K562 (cell line): ENCODE measurements around the gene FAM32A. TPM values are rescaled to one million over a fixed set of nuclear protein-coding genes. Genes with fewer than 3 reads are reported as not detected.

ENCODE experiments used
- ATAC-seq: fragments of 200-7000 bp; cut with Tn5 transposase; 3 replicates; pipeline ENCODE4 v1.9.1; 2020; ENCODE audit warnings: moderate library complexity
- BruUV-seq: library from RNA; stranded (reverse); fragments of 400-500 nt; replicated peaks from 2 replicates; lab custom pipeline; 2021; lab: Mats Ljungman, UMichigan
- CTCF ChIA-PET: fragments of 300-600 bp; formaldehyde crosslinking; extraction: SDS; loops from one replicate; lab custom pipeline; 2021; ENCODE audit warnings: low intra/inter-chr PET ratio; lab: Yijun Ruan, JAX
- POLR2A ChIA-PET: fragments of 300-600, 350-650 bp; sonication (Branson Sonifier 250); formaldehyde crosslinking; extraction: SDS; loops from one replicate; lab custom pipeline; 2021; ENCODE audit warnings: antibody characterized with exemption, inconsistent platforms; lab: Yijun Ruan, JAX
- DNase-seq, 4 experiments: peaks; one replicate each; pipeline versions ENCODE4 v3.0.0 to v3.0.0-alpha.2; 2011 to 2018; ENCODE audit warnings: low spot score in 3 of 4, mixed read lengths in 3 of 4; ENCODE audit errors: extremely low read depth in 1 of 4
- FAIRE-seq: peaks from 2 replicates; lab custom pipeline; 2011; peaks lifted over from hg19 to GRCh38; lab: Jason Lieb, UNC
- H2AFZ ChIP-seq: 2 replicates; pipeline ENCODE4 v1.6.0; 2011; ENCODE audit warnings: low read depth, low read length, control low read depth, inconsistent platforms
- H3K27ac ChIP-seq: fragments of 200-600 bp; 3 replicates; pipeline ENCODE4 v1.8.0; 2011; ENCODE audit warnings: low read depth, mild to moderate bottlenecking, control low read depth, inconsistent platforms, low read length, moderate library complexity, mixed read lengths; ENCODE audit errors: extremely low read depth
- H3K27me3 ChIP-seq, 2 experiments: fragments of 300-600 bp in 1 of 2; 2 replicates in 1 of 2; 3 replicates in 1 of 2; pipeline versions ENCODE4 v1.6.0 to v1.8.0; 2011; ENCODE audit warnings: inconsistent platforms in 2 of 2, low read length in 2 of 2, mild to moderate bottlenecking in 1 of 2, mixed read lengths in 1 of 2, moderate library complexity in 1 of 2; ENCODE audit not compliant: control insufficient read depth in 2 of 2, insufficient read depth in 2 of 2
- H3K36me3 ChIP-seq: fragments of 300-600 bp; 3 replicates; pipeline ENCODE4 v1.8.0; 2011; ENCODE audit warnings: mild to moderate bottlenecking, low read length, inconsistent platforms; ENCODE audit not compliant: control insufficient read depth, insufficient read depth
- H3K4me1 ChIP-seq, 2 experiments: fragments of 200-600 bp in 1 of 2; replicated peaks in 1 of 2; 2 replicates in 1 of 2; 3 replicates in 1 of 2; pipeline versions ENCODE4 v1.5.1 to v1.8.0; 2011; ENCODE audit warnings: inconsistent platforms in 2 of 2, low read length in 2 of 2, mild to moderate bottlenecking in 1 of 2, mixed read lengths in 1 of 2, moderate library complexity in 1 of 2; ENCODE audit not compliant: control insufficient read depth in 2 of 2, insufficient read depth in 2 of 2
- H3K4me2 ChIP-seq: 2 replicates; pipeline ENCODE4 v1.6.1; 2011; ENCODE audit warnings: low read length, control low read depth, inconsistent platforms, mixed read lengths; ENCODE audit not compliant: insufficient read depth
- H3K4me3 ChIP-seq: fragments of 200-600 bp; sonication (generic), shearing (Covaris generic); 2 replicates; pipeline ENCODE4 v1.5.1; 2016; ENCODE audit warnings: control low read depth, inconsistent platforms
- H3K79me2 ChIP-seq: fragments of 200-600 bp; 3 replicates; pipeline ENCODE4 v1.8.0; 2011; ENCODE audit warnings: low read length, inconsistent platforms; ENCODE audit not compliant: control insufficient read depth, insufficient read depth
- H3K9ac ChIP-seq, 2 experiments: 2 replicates each; pipeline versions ENCODE4 v1.6.0 to v1.6.1; 2011; ENCODE audit warnings: low read depth in 2 of 2, low read length in 2 of 2, control low read depth in 1 of 2, inconsistent platforms in 1 of 2, mild to moderate bottlenecking in 1 of 2, mixed read lengths in 1 of 2; ENCODE audit not compliant: insufficient read depth in 1 of 2
- H3K9me1 ChIP-seq: one replicate; pipeline ENCODE4 v1.6.0; 2011; ENCODE audit warnings: inconsistent platforms, mild to moderate bottlenecking, low read length, moderate library complexity; ENCODE audit not compliant: control insufficient read depth, insufficient read depth
- H3K9me3 ChIP-seq: replicated peaks from 2 replicates; pipeline ENCODE4 v1.5.1; 2011; ENCODE audit warnings: low read depth, low read length, inconsistent platforms; ENCODE audit not compliant: control insufficient read depth, insufficient read depth
- H4K20me1 ChIP-seq: replicated peaks from 2 replicates; pipeline ENCODE4 v1.6.1; 2011; ENCODE audit warnings: low read length, inconsistent platforms, mixed read lengths; ENCODE audit not compliant: control insufficient read depth, insufficient read depth
- BCOR ChIP-seq: fragments of 450-650 bp; IDR thresholded peaks from 2 replicates; pipeline ENCODE4 v1.6.1; 2016
- E2F4 ChIP-seq: sonication (generic); formaldehyde crosslinking; IDR thresholded peaks from 2 replicates; pipeline ENCODE4 v1.8.0; 2022; ENCODE audit warnings: mild to moderate bottlenecking, low read depth, missing genetic modification reagents
- FOXJ2 ChIP-seq: fragments of 200-800 bp; sonication (Bioruptor generic); IDR thresholded peaks from 2 replicates; pipeline ENCODE4 v1.6.1; 2016; ENCODE audit warnings: missing genetic modification characterization, missing compliant biosample characterization
- HNRNPUL1 ChIP-seq: fragments of 200-400 bp; formaldehyde crosslinking; IDR thresholded peaks from 2 replicates; pipeline ENCODE4 v1.6.1; 2017; ENCODE audit warnings: low read length
- KLF6 ChIP-seq: fragments of 250-450 bp; sonication (Bioruptor Pico); IDR thresholded peaks from 2 replicates; pipeline ENCODE4 v1.4.0; 2020; ENCODE audit warnings: mild to moderate bottlenecking, moderate library complexity, borderline replicate concordance
- PHF8 ChIP-seq: fragments of 200-600 bp; sonication (generic); IDR thresholded peaks from 2 replicates; pipeline ENCODE4 v1.6.1; 2012; ENCODE audit warnings: mixed run types, mild to moderate bottlenecking, inconsistent platforms, low read length, moderate library complexity, borderline replicate concordance
- POLR3A ChIP-seq: IDR thresholded peaks from 2 replicates; pipeline ENCODE4 v1.6.1; 2011; ENCODE audit warnings: borderline replicate concordance, mild to moderate bottlenecking, moderate library complexity; ENCODE audit not compliant: insufficient read length, insufficient read depth; ENCODE audit errors: extremely low read depth
- RBM25 ChIP-seq: fragments of 200-400 bp; formaldehyde crosslinking; IDR thresholded peaks from 2 replicates; pipeline ENCODE4 v1.6.1; 2018; ENCODE audit warnings: low read length, low read depth, moderate library complexity; ENCODE audit not compliant: severe bottlenecking
- SPI1 ChIP-seq: IDR thresholded peaks from 2 replicates; pipeline ENCODE4 v1.6.1; 2011; ENCODE audit warnings: low read depth, low read length, control low read depth, borderline replicate concordance
- TRIM24 ChIP-seq, 2 experiments: fragments of 450-650 bp; IDR thresholded peaks; 2 replicates each; pipeline ENCODE4 v1.6.1; 2016
- ZEB2 ChIP-seq: fragments of 450-650 bp; IDR thresholded peaks from 2 replicates; pipeline ENCODE4 v1.6.1; 2016
- ZNF121 ChIP-seq: sonication (generic); formaldehyde crosslinking; conservative IDR thresholded peaks from 2 replicates; pipeline ENCODE4 v1.8.0; 2022; ENCODE audit warnings: missing genetic modification reagents
- WGBS: fragments of 100-300 bp; shearing (Covaris generic); methylation state at CpG from one replicate; pipeline ENCODE4 v1.1.6; 2016; ENCODE audit warnings: low coverage, mixed read lengths; ENCODE audit not compliant: insufficient coverage; ENCODE audit errors: missing lambda C conversion rate; 5-methylcytosine and 5-hydroxymethylcytosine counted together
- in situ Hi-C: fragments of 300-500 bp; cut with MboI; formaldehyde crosslinking; loops from 4 replicates; pipeline ENCODE4 v1.15.0; 2018; ENCODE audit warnings: inconsistent platforms, mixed read lengths
- intact Hi-C: fragments of 100-400 bp; cut with micrococcal nuclease; formaldehyde crosslinking; loops from 2 replicates; pipeline ENCODE4 v1.14.2; 2022
- polyA plus RNA-seq, 8 experiments: library from polyadenylated mRNA; depleted of rRNA in 4 of 8; stranded (reverse) in 5 of 8; unstranded in 3 of 8; fragments of >200 nt; fragmentation: Nextera tagmentation in 2 of 8; fragmentation: Illumina TruSeq in 1 of 8; extraction: Ambion mirVana in 2 of 8; extraction: Trizol in 1 of 8; gene quantifications; 2 replicates each; pipeline versions ENCODE4 v1.2.1 to v1.2.3, GENCODE V29; 2011 to 2014; ENCODE audit warnings: inconsistent platforms in 1 of 8, missing spikeins in 1 of 8
- total RNA-seq, 7 experiments: library from RNA; depleted of rRNA in 6 of 7; stranded (reverse); fragments of >200 nt in 6 of 7; fragmentation: Illumina TruSeq in 2 of 7; extraction: Trizol in 2 of 7; gene quantifications; 2 replicates each; pipeline versions ENCODE4 v1.2.1 to v1.2.3, GENCODE V29; 2011 to 2021; ENCODE audit warnings: low replicate concordance in 1 of 7

Gene FAM32A
- total and polyA plus RNA-seq, 9 of the 15 experiments (the other 6 are each of a cell fraction or from before 2014, with no cell fraction given): 30.7 to 96.7 (median 73.7) TPM

- no peaks in the 10 kb centered on the region for H3K9me3 ChIP-seq
- H3K36me3 ChIP-seq: no peaks in the 10 kb centered on the region
- no peak overlapping the region for H3K4me3 ChIP-seq
- H3K4me1 ChIP-seq: peaks cover 0 to 15% of the 10 kb centered on the region in 2 experiments; a peak in 2 of 5 replicates
- peak; percentile 66 for TF ChIP-seq BCOR
- TF ChIP-seq TRIM24 (IDR thresholded peaks at IDR 0.05): peak in 1 of 2 experiments; percentile 32; a peak in 1 of 4 replicates
- TF ChIP-seq FOXJ2 (tag): no peak
- no peak for TF ChIP-seq HNRNPUL1
- TF ChIP-seq ZNF121 (CRISPR knock-in tag): peak; percentile 96
- TF ChIP-seq KLF6 (CRISPR knock-in tag): no peak
- peak; percentile 88 for TF ChIP-seq RBM25
- TF ChIP-seq E2F4: no peak
- TF ChIP-seq PHF8: no peak
- TF ChIP-seq SPI1: peak; percentile 86
- TF ChIP-seq ZEB2: no peak
- TF ChIP-seq POLR3A: no peak
- CTCF ChIA-PET: no interaction called here
- no peaks in the 10 kb centered on the region for H3K79me2 ChIP-seq
- intact Hi-C loops: no loop called here
- in situ Hi-C loops: no loop called here
- H3K27me3 ChIP-seq: no peaks in the 10 kb centered on the region; a peak in 1 of 5 replicates
- no peak for FAIRE-seq
- no peak overlapping the region for H2AFZ ChIP-seq
- no peaks in the 10 kb centered on the region for H4K20me1 ChIP-seq
- H3K27ac ChIP-seq: no peak overlapping the region
- no peak overlapping the region for H3K9ac ChIP-seq
- no peaks in the 10 kb centered on the region for H3K9me1 ChIP-seq
- 60% methylated on average over 8 of the region's 9 CpGs for WGBS
- no peak for DNase-seq
- no peak overlapping the region for H3K4me2 ChIP-seq
- no peak for ATAC-seq
- POLR2A ChIA-PET: interaction anchor here (0.7 to 1.2 kb wide), 2 partner anchors 13 to 1030 kb away, joined by 4 to 5 read pairs; no protein-coding TSS in a partner anchor
- no TSS peak for BruUV-seq
Observed at GRCh38 chr19:16142032-16142580, 43.1 kb upstream of the FAM32A start.
